Muscle layer of duodenum (tissue), 2 donors: ENCODE measurements around the gene CACNA1B.
"Not testable (repeated sequence)": the region's sequence is repeated elsewhere in the genome, so short reads cannot be mapped to it uniquely, and the experiment has no call there.

Experiments
- H3K27ac ChIP-seq: one replicate; pipeline ENCODE4 v1.7.0; 2013; ENCODE audit warnings: mild to moderate bottlenecking, low read length
- H3K27me3 ChIP-seq: one replicate; pipeline ENCODE4 v1.7.0; 2013; ENCODE audit warnings: low read depth, mild to moderate bottlenecking, control low read depth, low read length
- H3K36me3 ChIP-seq, 2 donors: one replicate each; pipeline ENCODE4 v1.7.0; 2013; ENCODE audit warnings: low read length in 2 of 2, control low read depth in 1 of 2, mild to moderate bottlenecking in 1 of 2; ENCODE audit not compliant: insufficient read depth in 2 of 2, control insufficient read depth in 1 of 2
- H3K4me1 ChIP-seq, 2 donors: one replicate each; pipeline ENCODE4 v1.7.0; 2013; ENCODE audit warnings: low read length in 2 of 2, mild to moderate bottlenecking in 2 of 2, control low read depth in 1 of 2, moderate library complexity in 1 of 2; ENCODE audit not compliant: insufficient read depth in 2 of 2, control insufficient read depth in 1 of 2
- H3K4me3 ChIP-seq, 2 donors: one replicate each; pipeline ENCODE4 v1.7.0; 2013; ENCODE audit warnings: low read length in 2 of 2, low read depth in 1 of 2, mild to moderate bottlenecking in 1 of 2
- H3K9me3 ChIP-seq, 2 donors: one replicate each; pipeline ENCODE4 v1.7.0; 2013; ENCODE audit warnings: low read length in 2 of 2, control low read depth in 1 of 2, mild to moderate bottlenecking in 1 of 2; ENCODE audit not compliant: control insufficient read depth in 1 of 2
- donor health status: healthy.

The CACNA1B gene

GRCh38 chr9:137880976-137881530 lies 3.5 kb downstream of the CACNA1B start:
- no peak overlapping the region for H3K4me3 ChIP-seq
- H3K9me3 ChIP-seq = no peaks in the 10 kb centered on the region
- H3K4me1 ChIP-seq = peaks cover 0 to 9% of the 10 kb centered on the region in 2 donors
- H3K27me3 ChIP-seq = peaks cover 6% of the 10 kb centered on the region
- H3K27ac ChIP-seq = no peak overlapping the region
- H3K36me3 ChIP-seq = no peaks in the 10 kb centered on the region

GRCh38 chr9:137881591-137882505 lies 4.3 kb downstream of the CACNA1B start:
- Histone ChIP-seq H3K4me1 (peaks cover 0 to 9% of the 10 kb centered on the region in 2 donors), H3K36me3 (no peaks in the 10 kb centered on the region), H3K4me3 (no peak overlapping the region), H3K9me3 (no peaks in the 10 kb centered on the region), H3K27me3 (peaks cover 3% of the 10 kb centered on the region), H3K27ac (no peak overlapping the region)

GRCh38 chr9:137882506-137882821 lies 4.9 kb downstream of the CACNA1B start:
- no peak overlapping the region for H3K4me3 ChIP-seq
- no peaks in the 10 kb centered on the region for H3K27me3 ChIP-seq
- H3K36me3 ChIP-seq = no peaks in the 10 kb centered on the region
- no peaks in the 10 kb centered on the region for H3K9me3 ChIP-seq
- peaks cover 0 to 9% of the 10 kb centered on the region in 2 donors for H3K4me1 ChIP-seq
- H3K27ac ChIP-seq = no peak overlapping the region

GRCh38 chr9:137883977-137884376 lies 6.4 kb downstream of the CACNA1B start:
- H3K4me1 ChIP-seq, H3K27ac ChIP-seq, H3K4me3 ChIP-seq, H3K27me3 ChIP-seq, H3K9me3 ChIP-seq, H3K36me3 ChIP-seq: not testable (repeated sequence)

- H3K27me3 ChIP-seq, H3K9me3 ChIP-seq, H3K4me1 ChIP-seq, H3K4me3 ChIP-seq, H3K27ac ChIP-seq, H3K36me3 ChIP-seq: not testable (repeated sequence)
Observed at GRCh38 chr9:137884547-137884946, 7.0 kb downstream of the CACNA1B start.

GRCh38 chr9:137885121-137885520 lies 7.5 kb downstream of the CACNA1B start:
- not testable (repeated sequence) for H3K4me1 ChIP-seq, H3K9me3 ChIP-seq, H3K36me3 ChIP-seq, H3K4me3 ChIP-seq, H3K27me3 ChIP-seq, H3K27ac ChIP-seq

GRCh38 chr9:137888621-137889020 lies 11.0 kb downstream of the CACNA1B start:
- not testable (repeated sequence) for H3K4me1 ChIP-seq, H3K27ac ChIP-seq, H3K9me3 ChIP-seq, H3K36me3 ChIP-seq, H3K4me3 ChIP-seq, H3K27me3 ChIP-seq

- not testable (repeated sequence) for H3K9me3 ChIP-seq, H3K4me3 ChIP-seq
Observed at GRCh38 chr9:137889966-137890365, 12.4 kb downstream of the CACNA1B start.

GRCh38 chr9:137890768-137891587 lies 13.4 kb downstream of the CACNA1B start:
- H3K27me3 ChIP-seq, H3K4me3 ChIP-seq, H3K4me1 ChIP-seq, H3K36me3 ChIP-seq, H3K9me3 ChIP-seq, H3K27ac ChIP-seq: not testable (repeated sequence)

More at GRCh38 chr9:137889966-137890365, 12.4 kb downstream of the CACNA1B start:
- not testable (repeated sequence) for H3K4me1 ChIP-seq, H3K27ac ChIP-seq, H3K36me3 ChIP-seq, H3K27me3 ChIP-seq

GRCh38 chr9:137891588-137892423 lies 14.2 kb downstream of the CACNA1B start:
- H3K27ac ChIP-seq = no peak overlapping the region
- no peak overlapping the region for H3K4me3 ChIP-seq

More at GRCh38 chr9:137891588-137892423, 14.2 kb downstream of the CACNA1B start:
- Histone ChIP-seq H3K36me3 (no peaks in the 10 kb centered on the region), H3K4me1 (no peaks in the 10 kb centered on the region), H3K9me3 (no peaks in the 10 kb centered on the region), H3K27me3 (no peaks in the 10 kb centered on the region)
